Measurements from ENCODE around the gene EYA4.

Gene EYA4

DNA sequence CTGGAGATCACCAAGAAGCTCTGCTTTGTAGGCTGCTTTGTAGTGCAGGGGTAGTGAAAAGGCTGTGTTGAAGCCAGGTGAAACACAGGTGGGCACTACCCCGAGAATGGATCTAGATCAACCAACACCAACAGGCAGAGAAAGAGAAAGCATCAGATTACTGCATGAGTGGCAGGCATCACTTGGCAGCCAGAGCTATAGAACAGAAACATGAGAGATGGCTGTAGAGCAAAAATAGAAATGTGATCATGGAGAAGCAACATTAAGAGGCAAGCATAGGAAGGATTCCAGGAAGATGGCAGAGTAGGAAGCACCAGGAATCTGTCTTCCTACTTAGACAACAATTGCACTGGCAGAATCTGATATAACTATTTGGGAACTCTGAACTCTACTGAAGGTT, 336.7 kb downstream of the EYA4 start:
- Histone ChIP-seq H3K9me3 (ENCODE audit: control insufficient read depth, insufficient read depth, low read length) (no peaks in the 10 kb centered on the region), H3K4me1 (ENCODE audit: control insufficient read depth, insufficient read depth, low read length) (no peaks in the 10 kb centered on the region), H3K27me3 (ENCODE audit: control insufficient read depth, insufficient read depth, low read length) (no peaks in the 10 kb centered on the region), H3K36me3 (ENCODE audit: control insufficient read depth, insufficient read depth, low read length) (no peaks in the 10 kb centered on the region), H3K4me3 (ENCODE audit: low read depth, low read length) (no peak overlapping the region), H3K9ac (ENCODE audit: low read depth, low read length) (no peak overlapping the region)
